Endometrial microvascular endothelial cells (primary cell): ENCODE results near the gene CFAP61. TPM values are rescaled to one million over a fixed set of nuclear protein-coding genes. Genes with fewer than 3 reads are reported as not detected.

Experiments used
- in situ Hi-C: cut with HindIII; loops from 2 replicates; pipeline ENCODE4 v1.10.0; 2017; ENCODE audit warnings: low sequenced_read_pairs, low pct_unique_long_range_greater_than_20kb; ENCODE audit errors: inconsistent ontology term
- total RNA-seq: library from RNA; depleted of rRNA; stranded (reverse); fragments of >200 nt; gene quantifications from one replicate; pipeline ENCODE4 v1.2.3, GENCODE V29; 2015; ENCODE audit errors: inconsistent ontology term

The CFAP61 gene
- total RNA-seq, 1 donor from 2014 or later, result not detected

- in situ Hi-C loops, result no loop called here
These were observed 28.9 kb upstream of the CFAP61 start for GRCh38 chr20:20023395-20023794.

- in situ Hi-C loops, result no loop called here
These were observed 27.4 kb upstream of the CFAP61 start for GRCh38 chr20:20024942-20025341.

- in situ Hi-C loops, result no loop called here
These were observed 25.0 kb upstream of the CFAP61 start for GRCh38 chr20:20027284-20027683.

GRCh38 chr20:20031790-20032189, 20.5 kb upstream of the CFAP61 start:
- in situ Hi-C loops, result no loop called here

- in situ Hi-C loops, result no loop called here
These were observed 17.8 kb upstream of the CFAP61 start for GRCh38 chr20:20034486-20034885.

- in situ Hi-C loops, result no loop called here
These were observed 15.6 kb upstream of the CFAP61 start for GRCh38 chr20:20036756-20037155.

GRCh38 chr20:20037960-20038359, 14.4 kb upstream of the CFAP61 start:
- in situ Hi-C loops, result no loop called here

- in situ Hi-C loops, result no loop called here
These were observed 13.7 kb upstream of the CFAP61 start for GRCh38 chr20:20038586-20038985.

- in situ Hi-C loops, result no loop called here
These were observed 12.5 kb upstream of the CFAP61 start for GRCh38 chr20:20039752-20040387.

GRCh38 chr20:20051767-20052073, 612 bp upstream of the CFAP61 start:
- in situ Hi-C loops, result loop anchor here (10.0 kb wide), 1 partner anchor 57 kb away; no protein-coding TSS in a partner anchor

GRCh38 chr20:20060234-20060998, 8.1 kb downstream of the CFAP61 start:
- in situ Hi-C loops, result no loop called here

GRCh38 chr20:20063941-20064702, 11.8 kb downstream of the CFAP61 start:
- in situ Hi-C loops, result no loop called here

GRCh38 chr20:20065361-20065760, 13.0 kb downstream of the CFAP61 start:
- in situ Hi-C loops, result no loop called here

GRCh38 chr20:20070871-20071726, 18.8 kb downstream of the CFAP61 start:
- in situ Hi-C loops, result no loop called here

GRCh38 chr20:20073801-20074371, 21.6 kb downstream of the CFAP61 start:
- in situ Hi-C loops, result no loop called here

- in situ Hi-C loops, result no loop called here
These were observed 22.7 kb downstream of the CFAP61 start for GRCh38 chr20:20075032-20075431.

GRCh38 chr20:20076297-20077065, 24.1 kb downstream of the CFAP61 start:
- in situ Hi-C loops, result no loop called here

GRCh38 chr20:20078041-20078440, 25.7 kb downstream of the CFAP61 start:
- in situ Hi-C loops, result no loop called here
